Measurements from ENCODE around the gene TOR1AIP2.
"Not testable (repeated sequence)": the region's sequence is repeated elsewhere in the genome, so short reads cannot be mapped to it uniquely, and the experiment has no call there.

Gene TOR1AIP2

DNA sequence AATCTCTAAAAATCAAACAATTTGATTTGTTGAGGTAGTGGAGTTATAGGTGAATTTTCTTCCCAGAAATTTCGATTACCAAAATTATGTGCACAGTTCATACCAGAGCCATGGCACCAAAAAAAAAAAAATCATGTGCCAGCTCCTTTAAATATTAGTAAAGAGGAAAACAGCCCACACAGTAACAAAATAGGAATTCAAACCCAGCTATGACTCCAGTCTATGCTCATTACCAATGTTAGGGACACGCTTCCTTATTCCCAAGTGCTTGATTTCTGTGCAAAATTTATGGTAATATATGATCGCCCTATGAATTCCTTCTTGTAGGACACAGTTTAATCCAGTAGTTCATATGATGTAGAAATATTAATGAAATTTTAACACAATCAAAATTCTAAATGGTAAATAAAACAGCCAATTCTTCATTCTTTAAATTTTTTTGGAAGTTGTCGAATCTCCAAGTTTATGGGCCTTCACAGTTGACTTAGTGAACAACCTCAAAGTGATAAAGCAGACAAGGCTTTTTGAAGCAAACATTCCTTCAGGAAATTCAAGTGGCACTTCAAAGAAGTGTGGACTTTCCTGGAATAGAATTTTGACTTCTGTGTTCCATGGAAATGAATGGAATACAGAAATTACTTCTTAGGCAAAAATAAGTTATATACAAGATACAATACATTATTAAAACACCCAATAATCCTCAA lies 1.9 kb downstream of the TOR1AIP2 start:
- DNase-seq (ENCODE audit: low read depth, low spot score): peak; percentile 29

DNA sequence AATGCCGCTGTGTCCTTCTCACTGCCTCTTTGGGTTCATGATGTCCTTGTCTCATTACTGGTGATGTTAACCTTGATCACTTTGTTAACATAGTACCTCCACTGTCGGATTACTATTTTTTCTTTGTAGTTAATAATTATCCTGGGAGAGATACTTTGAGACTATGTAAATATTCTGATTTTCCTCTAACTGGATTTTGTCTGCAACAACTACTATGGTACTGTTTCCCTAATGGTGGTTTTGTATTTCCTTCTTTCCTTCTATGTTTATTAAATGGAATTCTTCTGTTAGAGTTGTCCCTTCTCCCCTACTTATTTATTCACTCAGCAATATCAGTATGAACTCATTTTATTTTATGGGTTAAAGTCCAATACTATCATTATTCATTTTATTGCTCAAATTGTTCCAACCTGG lies 4.2 kb downstream of the TOR1AIP2 start:
- no peak for DNase-seq (ENCODE audit: low read depth, low spot score)

DNA sequence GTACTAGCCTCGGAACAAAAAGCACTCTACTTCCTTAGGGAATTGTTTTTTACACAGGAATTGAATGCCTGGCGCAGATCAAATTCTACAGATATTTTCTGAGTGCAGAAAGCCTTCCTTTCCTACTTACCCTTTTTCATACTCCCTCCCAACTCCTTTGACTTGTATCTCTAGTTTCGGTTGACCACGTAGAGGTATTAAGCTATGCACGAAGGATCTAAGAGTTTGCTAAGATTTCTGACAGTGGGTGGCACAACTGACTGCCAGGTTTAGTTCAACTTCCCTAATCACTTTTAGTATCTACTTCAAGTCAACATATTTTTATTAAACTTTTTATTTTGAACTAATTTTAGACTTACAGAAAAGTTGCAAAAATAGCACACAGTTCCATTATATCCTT lies 5.0 kb downstream of the TOR1AIP2 start:
- no peak for DNase-seq (ENCODE audit: low read depth, low spot score)

DNA sequence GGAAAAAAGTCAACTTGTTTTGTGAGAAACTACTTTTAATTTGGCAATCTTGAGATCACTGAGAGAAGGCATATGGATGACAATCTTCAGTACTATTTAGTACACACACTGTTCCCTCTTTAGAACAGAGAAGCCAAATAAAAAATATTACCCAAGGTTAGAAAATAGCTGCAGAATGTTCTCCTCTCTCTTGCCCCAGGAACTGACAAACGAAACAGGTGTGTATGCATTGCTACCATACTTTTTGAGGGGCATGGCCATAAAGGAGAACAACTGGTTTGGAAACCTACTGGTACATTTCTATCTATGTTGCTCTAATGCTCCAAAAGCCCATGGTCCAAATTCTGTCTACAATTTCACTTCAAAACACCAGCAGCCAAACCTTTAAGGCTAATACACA lies 5.7 kb downstream of the TOR1AIP2 start:
- no peak for DNase-seq (ENCODE audit: low read depth, low spot score)

DNA sequence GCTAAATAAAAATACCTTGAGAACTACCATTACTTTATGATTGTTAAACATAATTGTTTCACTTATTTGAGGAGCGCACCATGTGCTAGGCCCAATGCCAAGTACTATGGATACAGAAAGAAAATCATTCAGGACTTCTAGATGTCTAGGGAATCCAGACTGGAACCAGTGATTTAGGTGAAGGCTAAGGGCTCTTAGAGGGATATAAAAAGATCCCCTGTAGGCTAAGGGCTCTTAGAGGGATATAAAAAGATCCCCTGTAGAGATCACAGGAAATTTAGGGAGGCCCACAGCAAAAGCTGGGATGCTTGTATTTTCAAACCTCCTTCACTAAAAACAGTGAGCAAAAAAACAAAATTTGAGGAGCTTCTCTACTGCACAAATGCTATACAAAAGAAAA lies 6.7 kb downstream of the TOR1AIP2 start:
- DNase-seq (ENCODE audit: low read depth, low spot score): no peak

DNA sequence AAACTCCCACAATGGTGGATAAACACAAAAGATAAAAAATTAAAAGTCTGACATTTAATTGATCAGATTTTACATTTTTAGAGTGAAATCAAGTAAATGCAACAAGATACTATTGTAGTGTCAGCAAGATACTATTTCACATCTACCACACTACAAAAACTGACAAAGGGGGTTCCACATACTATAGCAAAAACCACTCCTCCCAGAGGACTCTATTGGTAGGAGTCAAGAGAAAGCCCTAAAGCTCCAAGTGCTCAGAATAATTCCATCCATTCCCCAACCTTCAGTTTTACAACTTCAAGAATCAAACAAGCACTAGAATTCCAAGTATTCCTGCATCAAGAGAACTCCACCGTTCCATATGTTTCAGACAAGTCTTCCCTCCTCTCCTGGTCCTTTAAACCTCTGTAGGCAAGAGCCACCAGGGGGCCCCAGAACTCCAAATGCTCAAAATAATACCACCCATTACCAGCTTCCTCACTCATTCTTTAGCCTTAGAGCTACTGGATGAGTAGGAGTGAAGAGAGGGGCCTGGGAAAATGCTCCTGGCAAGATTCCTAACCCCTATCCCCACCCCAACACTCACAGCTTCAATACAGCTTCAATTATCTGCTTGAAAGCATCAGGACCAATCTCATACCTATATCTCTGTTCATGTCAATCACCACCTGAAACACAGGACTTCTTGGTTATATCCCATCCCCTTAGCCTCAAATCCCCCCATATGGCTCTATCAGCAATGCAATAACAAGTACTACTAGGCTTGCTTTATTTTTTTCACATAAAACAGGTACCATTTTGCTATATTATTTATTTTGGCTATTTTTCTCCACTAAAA lies 9.9 kb downstream of the TOR1AIP2 start:
- peak; percentile 56 for DNase-seq (ENCODE audit: low read depth, low spot score)

DNA sequence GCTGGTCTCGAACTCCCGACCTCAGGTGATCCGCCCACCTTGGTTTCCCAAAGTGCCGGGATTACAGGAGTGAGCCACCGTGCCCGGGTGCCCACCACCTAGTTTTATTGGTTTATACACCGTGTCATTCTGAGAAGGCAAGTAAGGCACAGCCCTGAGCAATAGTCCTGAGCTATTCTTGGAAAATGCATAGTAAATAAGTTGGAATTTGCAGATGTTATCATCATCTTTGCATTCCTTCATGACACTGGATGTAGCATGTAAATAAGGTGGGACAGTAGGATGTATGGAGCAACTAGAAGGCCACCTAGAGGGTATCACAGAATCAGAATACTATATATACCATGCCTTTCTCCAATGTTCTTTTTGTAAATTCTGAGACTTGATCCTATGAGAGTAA lies 11.0 kb downstream of the TOR1AIP2 start:
- DNase-seq (ENCODE audit: low read depth, low spot score): no peak

DNA sequence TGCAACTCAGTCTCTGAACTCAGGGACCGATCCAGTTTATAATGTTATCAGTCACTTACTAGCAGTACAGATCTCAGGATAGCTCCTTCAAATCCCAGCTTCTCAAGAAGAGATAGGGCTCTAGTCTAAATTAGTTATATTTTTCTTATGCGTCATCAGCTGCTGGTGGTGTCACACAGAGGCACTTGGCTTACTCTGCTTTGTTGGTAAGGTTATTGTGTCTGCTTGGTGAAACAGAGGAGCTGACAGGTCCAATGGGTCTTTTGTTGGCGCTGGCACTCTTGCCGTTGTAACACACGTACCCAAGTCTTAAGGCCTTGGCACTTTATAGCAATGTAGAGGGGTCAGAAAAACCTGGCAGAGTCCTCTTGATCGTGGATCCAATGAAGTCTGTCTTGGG lies 12.2 kb downstream of the TOR1AIP2 start:
- no peak for DNase-seq (ENCODE audit: low read depth, low spot score)

DNA sequence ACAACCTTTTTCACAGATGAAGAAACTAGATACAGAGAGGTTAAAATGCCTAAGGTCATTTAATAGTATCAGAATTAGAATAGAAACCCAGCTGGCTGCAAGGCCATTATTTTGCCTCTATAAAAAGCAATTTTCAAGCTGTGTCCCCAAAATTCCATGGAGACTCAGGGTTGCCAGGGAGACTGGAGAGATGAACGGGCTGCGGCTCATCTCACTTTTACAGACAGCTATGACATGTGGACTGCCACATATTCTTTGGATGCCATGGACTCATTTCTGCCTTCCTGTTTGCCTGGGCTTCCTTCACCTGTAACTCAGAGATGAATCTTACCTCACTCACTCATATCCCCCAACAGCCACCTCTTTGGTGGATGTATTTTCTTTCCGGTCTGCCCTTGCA lies 17.0 kb downstream of the TOR1AIP2 start:
- no peak for DNase-seq (ENCODE audit: low read depth, low spot score)

DNA sequence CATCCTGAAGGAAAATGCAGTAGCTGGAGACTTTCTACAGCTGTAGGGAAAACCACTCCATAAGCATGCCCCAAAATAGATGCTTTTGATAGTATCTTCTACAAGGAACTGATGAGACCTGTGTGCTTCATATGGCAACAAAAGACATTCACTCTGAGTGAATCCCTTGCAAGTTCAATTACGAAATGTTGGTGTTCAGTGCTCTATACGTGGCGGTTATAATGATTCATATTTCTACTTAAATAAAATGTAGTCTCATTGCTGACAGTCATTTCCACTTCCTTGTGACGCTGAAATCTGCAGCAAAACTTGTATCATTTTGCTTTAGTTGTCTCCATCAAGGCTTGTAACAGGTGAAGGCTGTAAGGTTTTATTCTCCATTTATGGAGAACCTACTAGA lies 20.6 kb downstream of the TOR1AIP2 start:
- DNase-seq (ENCODE audit: low read depth, low spot score): no peak

DNA sequence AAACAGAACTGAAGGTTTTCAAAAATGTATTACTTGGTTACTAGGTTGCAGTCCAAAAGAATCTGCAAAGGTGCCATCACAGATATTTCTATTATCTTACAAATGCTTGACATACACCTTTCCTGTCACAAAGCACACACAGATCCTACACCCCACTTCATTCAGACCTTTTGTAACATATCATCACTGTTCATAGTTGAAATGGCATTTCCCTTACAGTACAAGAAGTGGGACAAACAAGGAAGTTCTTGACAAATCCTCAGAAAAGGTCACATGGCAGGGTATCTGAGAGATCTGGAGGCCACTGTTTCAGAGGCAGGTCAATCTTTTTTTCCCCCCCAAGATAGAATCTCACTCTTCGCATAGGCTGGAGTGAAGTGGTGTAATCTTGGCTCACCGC lies 21.3 kb downstream of the TOR1AIP2 start:
- DNase-seq (ENCODE audit: low read depth, low spot score): no peak

DNA sequence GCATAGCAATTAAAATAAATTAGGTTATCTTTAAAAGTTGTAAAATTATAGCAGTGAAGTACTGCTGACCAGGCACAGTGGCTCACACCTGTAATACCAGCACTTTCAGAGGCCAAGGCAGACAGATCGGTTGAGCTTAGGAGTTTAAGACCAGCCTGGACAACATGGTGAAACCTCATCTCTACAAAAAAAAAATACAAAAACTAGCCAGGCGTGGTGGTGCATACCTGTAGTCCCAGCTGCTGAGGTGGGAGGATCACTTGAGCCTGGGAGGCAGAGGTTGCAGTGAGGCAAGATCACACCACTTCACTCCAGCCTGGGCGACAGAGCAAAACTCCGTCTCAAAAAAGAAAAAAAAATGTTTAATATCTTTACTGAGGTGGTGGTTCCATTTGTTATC lies 21.8 kb downstream of the TOR1AIP2 start:
- not testable (repeated sequence) for DNase-seq (ENCODE audit: low read depth, low spot score)

DNA sequence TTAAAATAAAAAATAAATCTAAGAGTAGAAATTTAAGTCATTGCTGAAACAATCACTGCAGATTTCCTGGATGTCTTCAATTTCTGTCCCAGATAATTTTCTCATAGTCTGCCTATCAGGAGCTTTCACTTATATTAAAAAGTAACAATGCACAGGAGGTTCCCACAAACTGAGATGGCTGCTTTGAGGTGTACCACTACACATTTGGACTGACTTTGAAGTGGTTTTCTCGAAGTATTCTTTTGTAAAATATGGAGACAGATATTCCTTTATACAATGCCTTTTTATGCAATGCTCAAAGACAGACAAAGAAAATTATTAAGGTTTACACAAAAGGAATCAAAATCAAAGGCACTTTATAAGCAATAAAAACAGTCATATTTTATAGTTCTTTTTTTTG lies 24.5 kb downstream of the TOR1AIP2 start:
- no peak for DNase-seq (ENCODE audit: low read depth, low spot score)

DNA sequence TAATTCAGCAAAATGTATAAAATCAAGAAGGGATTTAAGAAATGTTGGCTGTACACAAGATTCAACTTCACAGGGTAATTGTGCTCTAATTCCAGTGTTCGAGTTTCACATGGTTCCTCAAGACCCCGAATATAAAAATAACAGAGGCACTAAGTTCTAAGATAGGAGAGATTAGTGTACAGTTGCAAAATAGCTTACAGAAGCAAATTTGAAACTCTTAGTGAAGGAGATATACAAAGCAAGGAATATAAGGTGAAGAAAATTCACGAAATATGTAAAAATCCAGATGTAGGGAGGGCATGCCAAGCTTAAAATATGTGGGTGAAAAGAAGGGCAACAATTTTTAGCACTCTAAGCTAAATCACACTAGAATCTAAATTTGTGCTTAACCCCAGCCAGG lies 29.4 kb downstream of the TOR1AIP2 start:
- no peak for DNase-seq (ENCODE audit: low read depth, low spot score)

DNA sequence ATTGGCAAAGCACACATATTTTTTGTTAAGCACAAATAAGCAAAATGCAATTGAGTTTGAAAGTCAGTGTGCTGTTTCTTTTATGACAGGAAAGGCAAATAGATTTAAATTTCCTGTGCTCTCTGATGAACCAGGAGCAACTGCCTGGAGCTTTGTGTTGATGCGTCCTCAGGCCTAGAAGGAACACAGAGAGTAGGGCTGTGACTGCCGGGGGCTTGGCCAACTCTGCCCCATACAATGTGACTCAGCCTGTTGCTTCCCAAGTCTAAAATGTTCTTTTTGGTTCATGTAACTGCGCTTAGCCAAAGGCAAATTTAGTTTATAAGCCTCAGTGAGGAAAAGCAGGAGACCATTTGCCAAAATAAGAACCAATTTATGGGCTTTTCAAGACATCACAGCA lies 37.5 kb downstream of the TOR1AIP2 start:
- DNase-seq (ENCODE audit: low read depth, low spot score): no peak

DNA sequence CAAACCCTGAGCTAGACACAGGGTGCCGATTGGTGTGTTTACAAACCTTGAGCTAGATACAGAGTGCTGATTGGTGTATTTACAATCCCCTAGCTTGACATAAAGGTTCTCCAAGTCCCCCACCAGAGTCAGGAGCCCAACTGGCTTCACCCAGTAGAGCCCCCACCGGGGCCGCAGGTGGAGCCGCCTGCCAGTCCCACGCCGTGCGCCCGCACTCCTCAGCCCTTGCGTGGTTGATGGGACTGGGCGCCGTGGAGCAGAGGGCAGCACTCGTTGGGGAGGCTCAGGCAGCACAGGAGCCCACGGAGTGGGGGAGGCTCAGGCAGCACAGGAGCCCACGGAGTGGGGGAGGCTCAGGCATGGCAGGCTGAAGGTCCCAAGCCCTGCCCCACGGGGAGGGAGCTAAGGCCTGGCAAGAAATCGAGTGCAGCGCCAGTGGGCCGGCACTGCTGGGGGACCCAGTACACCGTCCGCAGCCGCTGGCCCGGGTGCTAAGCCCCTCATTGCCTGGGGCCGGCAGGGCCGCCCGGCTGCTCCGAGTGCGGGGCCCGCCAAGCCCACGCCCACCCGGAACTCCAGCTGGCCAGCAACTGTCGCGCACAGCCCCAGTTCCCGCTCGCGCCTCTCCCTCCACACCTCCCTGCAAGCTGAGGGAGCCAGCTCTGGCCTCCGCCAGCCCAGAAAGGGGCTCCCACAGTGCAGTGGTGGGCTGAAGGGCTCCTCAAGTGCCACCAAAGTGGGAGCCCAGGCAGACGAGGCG lies 40.7 kb downstream of the TOR1AIP2 start:
- DNase-seq (ENCODE audit: low read depth, low spot score): not testable (repeated sequence)

DNA sequence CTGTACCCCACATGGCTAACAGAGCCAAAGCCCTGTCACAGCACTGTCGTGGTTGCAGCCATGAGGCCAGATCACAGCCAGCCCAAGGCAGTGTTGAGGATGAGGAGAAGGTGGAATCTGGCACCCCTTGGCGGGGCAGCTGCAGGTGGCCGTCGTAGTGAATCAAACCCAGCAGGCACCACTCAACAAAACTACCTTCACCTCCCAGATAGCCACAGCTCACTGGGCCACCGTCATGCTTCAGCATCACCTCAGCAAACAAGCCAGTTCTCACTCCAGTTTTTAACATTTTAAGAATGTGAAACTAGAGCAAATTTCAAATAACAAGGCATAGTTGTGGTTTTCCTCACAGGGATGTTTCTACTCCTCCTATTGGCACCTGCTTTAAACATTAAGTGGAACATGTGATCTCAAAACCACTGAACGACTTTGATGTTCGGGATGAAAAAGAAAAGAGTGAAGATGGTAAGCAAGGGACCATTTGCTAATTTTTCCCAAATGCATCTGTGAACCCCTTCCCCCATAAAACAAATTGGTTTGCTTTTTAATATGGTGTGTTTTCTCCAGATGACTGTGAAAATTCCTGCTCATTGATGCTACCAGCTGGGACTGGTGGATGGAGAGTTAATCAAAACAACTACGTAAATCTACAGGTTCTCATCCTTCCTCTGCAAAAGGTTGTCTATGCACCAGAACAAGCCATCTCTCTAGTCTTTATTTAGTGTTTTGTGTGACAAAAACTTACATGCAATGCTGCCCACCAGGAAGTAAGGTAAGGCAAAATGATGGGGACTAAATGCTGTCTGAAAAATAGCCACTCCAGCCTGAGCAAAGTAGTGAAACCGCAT lies 45.5 kb downstream of the TOR1AIP2 start:
- peak; percentile 67 for DNase-seq (ENCODE audit: low read depth, low spot score)

DNA sequence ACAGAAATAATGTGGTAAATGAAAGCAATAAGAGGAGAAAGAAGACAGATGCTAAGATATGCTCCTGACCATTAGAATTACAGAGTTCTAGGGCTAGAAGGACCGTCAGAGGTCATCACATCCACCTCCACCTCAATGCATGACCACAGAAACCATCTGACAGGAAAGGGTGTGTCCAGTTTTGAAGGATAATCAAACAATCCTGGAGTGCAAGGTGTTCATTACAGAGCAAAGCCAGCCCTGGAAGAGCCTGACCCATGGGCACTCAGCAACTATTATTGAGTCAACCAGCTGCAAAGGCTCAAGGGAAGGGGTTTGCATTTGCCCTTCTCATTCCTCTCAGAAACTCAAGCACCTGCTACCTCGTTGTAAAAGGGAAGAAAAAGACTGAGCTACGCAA lies 46.4 kb downstream of the TOR1AIP2 start:
- DNase-seq (ENCODE audit: low read depth, low spot score): no peak

DNA sequence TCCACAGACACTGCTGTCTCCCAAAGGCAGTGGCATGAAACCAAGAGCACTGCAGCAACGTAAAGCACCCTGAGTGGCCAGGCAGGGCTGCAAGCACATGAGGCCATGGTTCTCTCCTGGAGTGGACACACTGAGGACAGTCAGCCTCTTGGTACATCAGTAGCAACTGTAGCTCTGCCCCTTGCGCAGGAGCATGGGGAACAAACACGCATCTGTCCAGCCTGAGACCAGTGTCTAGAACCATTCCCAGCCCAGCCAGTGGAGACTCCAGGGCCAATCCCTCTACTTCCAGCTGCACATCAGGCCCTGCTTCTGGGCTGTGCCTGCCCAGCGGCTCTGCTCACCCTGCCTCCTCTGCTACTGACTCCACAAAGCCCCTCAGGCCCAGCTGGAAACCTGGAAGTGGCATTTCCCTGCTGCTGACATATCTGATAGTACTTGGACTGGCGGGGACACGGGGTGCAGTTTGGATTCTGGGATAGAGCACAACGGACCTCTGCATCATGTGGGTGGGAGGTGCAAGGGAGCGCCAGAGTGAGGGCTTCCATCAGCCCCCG lies 49.0 kb downstream of the TOR1AIP2 start:
- DNase-seq (ENCODE audit: low read depth, low spot score): no peak

DNA sequence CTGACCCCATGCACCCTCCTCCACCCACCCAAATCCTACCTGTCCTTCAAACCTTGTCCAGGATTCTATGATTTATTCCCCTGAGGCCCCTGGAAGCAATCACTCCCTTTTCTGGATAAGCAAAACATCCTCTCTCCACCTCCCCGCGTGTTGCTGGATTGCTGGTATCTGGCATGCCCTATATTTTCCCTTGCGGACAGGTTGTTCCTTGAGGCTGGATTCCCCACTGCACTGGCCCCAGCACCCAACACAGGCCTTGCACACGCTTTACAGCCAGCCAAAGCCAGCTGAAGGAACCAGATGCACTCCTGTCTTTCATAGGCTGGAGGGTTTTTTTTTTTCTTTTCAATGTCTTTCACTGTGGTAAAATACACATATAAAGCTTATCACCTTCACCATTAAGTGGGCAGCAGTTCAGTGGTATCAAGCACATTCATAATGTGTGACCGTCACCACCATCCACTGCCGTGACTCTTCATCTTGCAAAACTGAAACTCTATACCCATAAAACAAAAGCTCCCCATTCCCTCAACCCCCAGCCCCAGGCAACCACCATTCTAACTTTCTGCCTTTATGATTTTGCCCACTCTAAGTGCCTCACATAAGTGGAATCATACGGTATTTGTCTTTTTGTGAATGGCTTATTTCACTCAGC lies 50.9 kb downstream of the TOR1AIP2 start:
- no peak for DNase-seq (ENCODE audit: low read depth, low spot score)

Data from astrocyte of the hippocampus (primary cell).